Endothelial cell of umbilical vein (primary cell): ENCODE data around the gene UFD1. TPM values are rescaled to one million over a fixed set of nuclear protein-coding genes. Genes with fewer than 3 reads are reported as not detected.

Experiments used
- BruUV-seq: library from RNA; stranded (reverse); fragments of 400-500 nt; replicated peaks from 2 replicates; lab custom pipeline; 2021; lab: Mats Ljungman, UMichigan
- CTCF ChIA-PET: fragments of 300-600, 350-600 bp; sonication (Branson Sonifier 250); formaldehyde crosslinking; loops from one replicate; lab custom pipeline; 2021; ENCODE audit warnings: antibody characterized with exemption, inconsistent platforms; lab: Charles Lee
- POLR2A ChIA-PET: fragments of 300-600, 350-600 bp; sonication (Branson Sonifier 250); formaldehyde crosslinking; loops from one replicate; lab custom pipeline; 2021; ENCODE audit warnings: antibody characterized with exemption, inconsistent platforms; lab: Charles Lee
- DNase-seq: peaks from one replicate; pipeline ENCODE4 v3.0.0-alpha.2; 2011; ENCODE audit warnings: low read depth, low spot score
- FAIRE-seq: peaks from 2 replicates; lab custom pipeline; 2011; peaks lifted over from hg19 to GRCh38; lab: Jason Lieb, UNC
- H2AFZ ChIP-seq: 2 replicates; pipeline ENCODE4 v1.6.0; 2012; ENCODE audit warnings: low read depth, low read length, control low read depth, inconsistent platforms
- H3K27ac ChIP-seq: 2 replicates; pipeline ENCODE4 v1.5.1; 2011; ENCODE audit warnings: low read depth, mild to moderate bottlenecking, control low read depth, low read length, moderate library complexity; ENCODE audit not compliant: insufficient read depth
- H3K27me3 ChIP-seq, 2 experiments: 2 replicates each; pipeline versions ENCODE4 v1.6.0 to v1.6.1; 2011; ENCODE audit warnings: low read length in 2 of 2, mixed read lengths in 1 of 2; ENCODE audit not compliant: control insufficient read depth in 2 of 2, insufficient read depth in 2 of 2
- H3K36me3 ChIP-seq, 2 experiments: 2 replicates in 1 of 2; 3 replicates in 1 of 2; pipeline ENCODE4 v1.5.1; 2011; ENCODE audit warnings: low read length in 2 of 2, mild to moderate bottlenecking in 1 of 2, moderate library complexity in 1 of 2; ENCODE audit not compliant: control insufficient read depth in 2 of 2, insufficient read depth in 2 of 2; ENCODE audit errors: extremely low read depth in 1 of 2
- H3K4me1 ChIP-seq: 3 replicates; pipeline ENCODE4 v1.5.1; 2011; ENCODE audit warnings: mild to moderate bottlenecking, low read length; ENCODE audit not compliant: control insufficient read depth, insufficient read depth; ENCODE audit errors: extremely low read depth
- H3K4me2 ChIP-seq: 2 replicates; pipeline ENCODE4 v1.6.1; 2011; ENCODE audit warnings: low read length, control low read depth, mixed read lengths; ENCODE audit not compliant: insufficient read depth
- H3K4me3 ChIP-seq, 3 experiments: fragments of 200-600 bp in 1 of 3; sonication (generic), shearing (Covaris generic) in 1 of 3; replicated peaks in 1 of 3; 2 replicates each; pipeline ENCODE4 v1.5.1; 2011 to 2016; ENCODE audit warnings: control low read depth in 3 of 3, low read length in 3 of 3, mild to moderate bottlenecking in 2 of 3, inconsistent platforms in 1 of 3, low read depth in 1 of 3, moderate library complexity in 1 of 3; ENCODE audit not compliant: insufficient read depth in 1 of 3
- H3K79me2 ChIP-seq: 2 replicates; pipeline ENCODE4 v1.6.0; 2012; ENCODE audit warnings: low read length, inconsistent platforms; ENCODE audit not compliant: control insufficient read depth, insufficient read depth
- H3K9ac ChIP-seq: replicated peaks from 2 replicates; pipeline ENCODE3; 2011; ENCODE audit warnings: low read length, control low read depth; ENCODE audit not compliant: insufficient read depth; ENCODE audit errors: extremely low read depth
- H3K9me1 ChIP-seq: replicated peaks from 3 replicates; pipeline ENCODE4 v1.6.0; 2011; ENCODE audit warnings: mild to moderate bottlenecking, low read length; ENCODE audit not compliant: control insufficient read depth, insufficient read depth; ENCODE audit errors: extremely low read depth
- H3K9me3 ChIP-seq: replicated peaks from 2 replicates; pipeline ENCODE4 v1.5.1; 2012; ENCODE audit warnings: low read length, inconsistent platforms; ENCODE audit not compliant: control insufficient read depth, insufficient read depth
- H4K20me1 ChIP-seq: replicated peaks from 2 replicates; pipeline ENCODE3; 2011; ENCODE audit warnings: mild to moderate bottlenecking, low read length; ENCODE audit not compliant: control insufficient read depth, insufficient read depth; ENCODE audit errors: extremely low read depth
- EZH2 ChIP-seq: IDR thresholded peaks from 2 replicates; pipeline ENCODE4 v1.6.1; 2012; ENCODE audit warnings: borderline replicate concordance, low read depth, mild to moderate bottlenecking, moderate library complexity, low read length, inconsistent platforms; ENCODE audit not compliant: severe bottlenecking
- FOS ChIP-seq: IDR thresholded peaks from 2 replicates; pipeline ENCODE4 v1.6.1; 2011; ENCODE audit warnings: mild to moderate bottlenecking, low read length, moderate library complexity, borderline replicate concordance; ENCODE audit not compliant: insufficient read depth
- GATA2 ChIP-seq: IDR thresholded peaks from 2 replicates; pipeline ENCODE4 v1.7.0; 2011; ENCODE audit warnings: low read depth, mild to moderate bottlenecking, moderate library complexity, mixed read lengths, low read length; ENCODE audit not compliant: insufficient read length, insufficient read depth
- JUN ChIP-seq: IDR thresholded peaks from 2 replicates; pipeline ENCODE4 v1.6.1; 2011; ENCODE audit warnings: borderline replicate concordance, low read depth; ENCODE audit not compliant: insufficient read length, insufficient read depth
- MYC ChIP-seq: IDR thresholded peaks from one replicate; pipeline ENCODE4 v1.6.1; 2011; ENCODE audit warnings: mild to moderate bottlenecking, low read depth, low read length
- POLR2A ChIP-seq: IDR thresholded peaks from 2 replicates; pipeline ENCODE4 v1.6.1; 2012; ENCODE audit warnings: low read depth, mild to moderate bottlenecking, control low read depth, low read length
- POLR2AphosphoS5 ChIP-seq: IDR thresholded peaks from 2 replicates; pipeline ENCODE4 v1.6.1; 2012; ENCODE audit warnings: low read depth, mild to moderate bottlenecking, control low read depth, low read length, moderate library complexity; ENCODE audit not compliant: insufficient read depth
- dilution Hi-C: fragments of 300-500 bp; cut with MboI; formaldehyde crosslinking; loops from one replicate; pipeline ENCODE4 v1.15.0; 2019; ENCODE audit warnings: low sequenced_read_pairs; ENCODE audit not compliant: extremely low pct_ligation_motif_present
- intact Hi-C: fragments of 100-400 bp; cut with micrococcal nuclease; formaldehyde crosslinking; loops from one replicate; pipeline ENCODE4 v1.10.0; 2022
- polyA plus RNA-seq, 4 experiments: library from polyadenylated mRNA; depleted of rRNA in 3 of 4; stranded (reverse) in 3 of 4; unstranded in 1 of 4; fragments of >200 nt; gene quantifications; 2 replicates each; pipeline versions ENCODE4 v1.2.1 to v1.2.3, GENCODE V29; 2011 to 2012; ENCODE audit warnings: missing spikeins in 1 of 4
- total RNA-seq: library from RNA; stranded (reverse); gene quantifications from 2 replicates; pipeline ENCODE4 v1.2.3, GENCODE V29; 2021
- TF ChIP-seq, protein P1 (sequence below): IDR thresholded peaks from 2 replicates; pipeline ENCODE4 v1.6.1; 2011; ENCODE audit not compliant: insufficient read depth, insufficient read length
- TF ChIP-seq, protein P2 (sequence below), 2 donors: IDR thresholded peaks; 1 replicate in 1 of 2; 2 replicates in 1 of 2; pipeline ENCODE4 v1.5.1; 2011; ENCODE audit warnings: low read length in 2 of 2, mild to moderate bottlenecking in 2 of 2, moderate library complexity in 2 of 2, control low read depth in 1 of 2, inconsistent platforms in 1 of 2, low read depth in 1 of 2; ENCODE audit not compliant: insufficient read depth in 1 of 2; ENCODE audit errors: extremely low read depth in 1 of 2

Gene UFD1
- total and polyA plus RNA-seq, 2 donors (not counting 3 experiments of a cell fraction or from before 2014, with no cell fraction given) = 127 to 228 TPM

GRCh38 chr22:19466126-19466716 is 12.8 kb downstream of the UFD1 start:
- no TSS peak for BruUV-seq
- Histone ChIP-seq H3K4me1 (no peaks in the 10 kb centered on the region), H3K27me3 (no peaks in the 10 kb centered on the region), H3K79me2 (peaks cover 6% of the 10 kb centered on the region), H3K4me3 (no peak overlapping the region), H3K9me3 (no peaks in the 10 kb centered on the region), H2AFZ (no peak overlapping the region), H3K36me3 (peaks cover 44 to 64% of the 10 kb centered on the region in 2 experiments), H3K9me1 (no peaks in the 10 kb centered on the region), H3K9ac (no peak overlapping the region), H3K4me2 (no peak overlapping the region), H3K27ac (no peak overlapping the region), H4K20me1 (peaks cover 2% of the 10 kb centered on the region)
- intact Hi-C loops (no loop called here), dilution Hi-C loops (no loop called here)
- TF ChIP-seq FOS (no peak), POLR2AphosphoS5 (no peak), POLR2A (no peak), MYC (no peak), EZH2 (no peak), GATA2 (no peak), JUN (no peak)
- TF ChIP-seq, protein P1, sequence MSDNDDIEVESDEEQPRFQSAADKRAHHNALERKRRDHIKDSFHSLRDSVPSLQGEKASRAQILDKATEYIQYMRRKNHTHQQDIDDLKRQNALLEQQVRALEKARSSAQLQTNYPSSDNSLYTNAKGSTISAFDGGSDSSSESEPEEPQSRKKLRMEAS = no peak
- TF ChIP-seq, protein P2, sequence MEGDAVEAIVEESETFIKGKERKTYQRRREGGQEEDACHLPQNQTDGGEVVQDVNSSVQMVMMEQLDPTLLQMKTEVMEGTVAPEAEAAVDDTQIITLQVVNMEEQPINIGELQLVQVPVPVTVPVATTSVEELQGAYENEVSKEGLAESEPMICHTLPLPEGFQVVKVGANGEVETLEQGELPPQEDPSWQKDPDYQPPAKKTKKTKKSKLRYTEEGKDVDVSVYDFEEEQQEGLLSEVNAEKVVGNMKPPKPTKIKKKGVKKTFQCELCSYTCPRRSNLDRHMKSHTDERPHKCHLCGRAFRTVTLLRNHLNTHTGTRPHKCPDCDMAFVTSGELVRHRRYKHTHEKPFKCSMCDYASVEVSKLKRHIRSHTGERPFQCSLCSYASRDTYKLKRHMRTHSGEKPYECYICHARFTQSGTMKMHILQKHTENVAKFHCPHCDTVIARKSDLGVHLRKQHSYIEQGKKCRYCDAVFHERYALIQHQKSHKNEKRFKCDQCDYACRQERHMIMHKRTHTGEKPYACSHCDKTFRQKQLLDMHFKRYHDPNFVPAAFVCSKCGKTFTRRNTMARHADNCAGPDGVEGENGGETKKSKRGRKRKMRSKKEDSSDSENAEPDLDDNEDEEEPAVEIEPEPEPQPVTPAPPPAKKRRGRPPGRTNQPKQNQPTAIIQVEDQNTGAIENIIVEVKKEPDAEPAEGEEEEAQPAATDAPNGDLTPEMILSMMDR (IDR thresholded peaks at IDR 0.05; ENCODE audit: extremely low read depth in 1 of 2, insufficient read depth in 1 of 2, low read depth in 1 of 2, low read length in 2 of 2) = no peak
- no peak for FAIRE-seq
- DNase-seq = no peak
- ChIA-PET POLR2A (no interaction called here), CTCF (interaction anchor here (3.7 kb wide), 1 partner anchor 12 kb away, joined by 12 read pairs; no protein-coding TSS in a partner anchor)
